Uterus (tissue), 4 donors: ENCODE results near the gene NXT1. TPM values are rescaled to one million over a fixed set of nuclear protein-coding genes. Genes with fewer than 3 reads are reported as not detected.
A peak's percentile ranks its signal among the peaks of the same experiment; 100 is the strongest.

ENCODE experiments used
- DNase-seq, 2 donors: peaks; one replicate each; pipeline ENCODE4 v3.0.0-alpha.2; 2019 to 2020
- H3K27ac ChIP-seq, 2 donors: fragments of 200-600 bp; sonication (generic); 1 replicate in 1 of 2; 2 replicates in 1 of 2; pipeline ENCODE4 v1.5.1; 2016 to 2018
- H3K27me3 ChIP-seq, 2 donors: fragments of 200-600 bp; sonication (generic); one replicate each; pipeline ENCODE4 v1.5.1; 2018 to 2019; ENCODE audit warnings: control low read depth in 1 of 2
- H3K36me3 ChIP-seq, 2 donors: fragments of 200-600 bp; sonication (generic); one replicate each; pipeline ENCODE4 v1.5.1; 2019; ENCODE audit warnings: control low read depth in 1 of 2
- H3K4me1 ChIP-seq, 2 donors: fragments of 200-600 bp; sonication (generic); one replicate each; pipeline ENCODE4 v1.5.1; 2018 to 2019; ENCODE audit warnings: control low read depth in 1 of 2
- H3K4me3 ChIP-seq, 2 donors: fragments of 200-600 bp; sonication (generic); 1 replicate in 1 of 2; 2 replicates in 1 of 2; pipeline ENCODE4 v1.5.1; 2018 to 2019; ENCODE audit warnings: mild to moderate bottlenecking in 1 of 2
- H3K9me3 ChIP-seq, 2 donors: fragments of 200-600 bp; sonication (generic); one replicate each; pipeline ENCODE4 v1.5.1; 2019; ENCODE audit warnings: control low read depth in 1 of 2
- POLR2A ChIP-seq, 2 donors: fragments of 450-650 bp; IDR thresholded peaks; one replicate each; pipeline ENCODE4 v1.6.1; 2016; ENCODE audit warnings: antibody characterized with exemption in 2 of 2, mild to moderate bottlenecking in 1 of 2, moderate library complexity in 1 of 2
- intact Hi-C: fragments of 100-400 bp; cut with DNase I; formaldehyde crosslinking; loops from one replicate; pipeline ENCODE4 v1.15.1; 2023; ENCODE audit warnings: low total_unique reads
- total RNA-seq, 4 donors: library from RNA; depleted of rRNA in 3 of 4; stranded (reverse); fragments of >200 nt in 3 of 4; gene quantifications; one replicate each; pipeline versions ENCODE4 v1.1.0 to v1.2.4, GENCODE V29; 2014 to 2023
- TF ChIP-seq, protein P1 (sequence below), 4 experiments: fragments of 200-600 bp in 2 of 4; fragments of 450-650 bp in 2 of 4; sonication (generic) in 2 of 4; IDR thresholded peaks; one replicate each; pipeline ENCODE4 v1.5.1; 2016 to 2019; ENCODE audit warnings: antibody characterized with exemption in 4 of 4, mild to moderate bottlenecking in 2 of 4, moderate library complexity in 1 of 4
- donor health status: DM: yes; HTN: yes; CAD: no.

Gene NXT1
- total RNA-seq = 10 to 100 TPM; 28.9 to 37.0 (median 32.3) TPM

GRCh38 chr20:23350196-23350903, at the start of gene NXT1:
Gene NXT1 (plus strand): TSS chr20:23350791. CDS start chr20:23354042, 3,251 bp downstream.
- peak; percentile 98 for DNase-seq
- Histone ChIP-seq H3K4me1 (no peaks in the 10 kb centered on the region), H3K36me3 (no peaks in the 10 kb centered on the region), H3K9me3 (no peaks in the 10 kb centered on the region), H3K4me3 (peak within 1 kb of the TSS; percentile 81 to 91), H3K27me3 (no peaks in the 10 kb centered on the region), H3K27ac (peak within 1 kb of the TSS; percentile 94 to 98)
- intact Hi-C loops = no loop called here
- TF ChIP-seq POLR2A (IDR thresholded peaks at IDR 0.05) = peak; percentile 89
- TF ChIP-seq, protein P1, sequence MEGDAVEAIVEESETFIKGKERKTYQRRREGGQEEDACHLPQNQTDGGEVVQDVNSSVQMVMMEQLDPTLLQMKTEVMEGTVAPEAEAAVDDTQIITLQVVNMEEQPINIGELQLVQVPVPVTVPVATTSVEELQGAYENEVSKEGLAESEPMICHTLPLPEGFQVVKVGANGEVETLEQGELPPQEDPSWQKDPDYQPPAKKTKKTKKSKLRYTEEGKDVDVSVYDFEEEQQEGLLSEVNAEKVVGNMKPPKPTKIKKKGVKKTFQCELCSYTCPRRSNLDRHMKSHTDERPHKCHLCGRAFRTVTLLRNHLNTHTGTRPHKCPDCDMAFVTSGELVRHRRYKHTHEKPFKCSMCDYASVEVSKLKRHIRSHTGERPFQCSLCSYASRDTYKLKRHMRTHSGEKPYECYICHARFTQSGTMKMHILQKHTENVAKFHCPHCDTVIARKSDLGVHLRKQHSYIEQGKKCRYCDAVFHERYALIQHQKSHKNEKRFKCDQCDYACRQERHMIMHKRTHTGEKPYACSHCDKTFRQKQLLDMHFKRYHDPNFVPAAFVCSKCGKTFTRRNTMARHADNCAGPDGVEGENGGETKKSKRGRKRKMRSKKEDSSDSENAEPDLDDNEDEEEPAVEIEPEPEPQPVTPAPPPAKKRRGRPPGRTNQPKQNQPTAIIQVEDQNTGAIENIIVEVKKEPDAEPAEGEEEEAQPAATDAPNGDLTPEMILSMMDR (IDR thresholded peaks at IDR 0.05) = no peak

- no peak overlapping the region for H3K27ac ChIP-seq
- H3K9me3 ChIP-seq = no peaks in the 10 kb centered on the region
- intact Hi-C loops = no loop called here
- no peaks in the 10 kb centered on the region for H3K36me3 ChIP-seq
- TF ChIP-seq, protein P1 (IDR thresholded peaks at IDR 0.05) = no peak
- TF ChIP-seq POLR2A (IDR thresholded peaks at IDR 0.05) = no peak
- H3K27me3 ChIP-seq = no peaks in the 10 kb centered on the region
- DNase-seq = no peak
- H3K4me1 ChIP-seq = no peaks in the 10 kb centered on the region
- H3K4me3 ChIP-seq = no peak overlapping the region
Observed at GRCh38 chr20:23301436-23302050, 49.0 kb upstream of the NXT1 start.

DNA sequence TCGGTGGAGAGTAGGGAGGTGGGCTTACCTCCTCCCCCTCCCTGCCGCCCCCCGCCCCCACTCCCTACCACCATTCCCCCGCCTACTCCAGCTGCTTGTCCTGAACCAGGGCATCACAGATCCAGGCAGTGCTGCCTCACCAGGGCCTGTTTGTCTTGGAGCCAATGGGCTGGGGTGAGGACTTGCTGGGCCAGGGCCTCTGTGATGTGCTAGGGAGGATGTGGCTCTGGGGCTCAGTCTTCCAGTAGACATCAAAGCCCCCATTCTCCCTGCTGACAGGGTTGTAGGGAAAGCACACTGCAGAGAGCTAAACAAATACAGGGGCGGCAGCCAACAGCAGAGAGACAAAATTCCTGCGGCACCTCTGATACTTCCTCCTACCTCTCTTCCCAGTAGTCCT, 48.2 kb upstream of the NXT1 start:
- intact Hi-C loops = no loop called here
- Histone ChIP-seq H3K4me3 (no peak overlapping the region), H3K9me3 (no peaks in the 10 kb centered on the region), H3K27ac (no peak overlapping the region), H3K4me1 (no peaks in the 10 kb centered on the region), H3K27me3 (no peaks in the 10 kb centered on the region), H3K36me3 (no peaks in the 10 kb centered on the region)
- DNase-seq = no peak
- no peak for TF ChIP-seq POLR2A (IDR thresholded peaks at IDR 0.05)
- TF ChIP-seq, protein P1 (IDR thresholded peaks at IDR 0.05) = no peak

- H3K4me1 ChIP-seq = no peaks in the 10 kb centered on the region
- no peak overlapping the region for H3K4me3 ChIP-seq
- no peak for TF ChIP-seq POLR2A (IDR thresholded peaks at IDR 0.05)
- TF ChIP-seq, protein P1 (IDR thresholded peaks at IDR 0.05) = no peak
- no peaks in the 10 kb centered on the region for H3K9me3 ChIP-seq
- H3K27me3 ChIP-seq = no peaks in the 10 kb centered on the region
- intact Hi-C loops = no loop called here
- no peaks in the 10 kb centered on the region for H3K36me3 ChIP-seq
- DNase-seq = no peak
- H3K27ac ChIP-seq = no peak overlapping the region
Observed at GRCh38 chr20:23302801-23303200, 47.8 kb upstream of the NXT1 start.

- TF ChIP-seq POLR2A (IDR thresholded peaks at IDR 0.05) = no peak
- TF ChIP-seq, protein P1 (IDR thresholded peaks at IDR 0.05) = no peak
- Histone ChIP-seq H3K4me3 (no peak overlapping the region), H3K36me3 (no peaks in the 10 kb centered on the region), H3K4me1 (no peaks in the 10 kb centered on the region), H3K9me3 (no peaks in the 10 kb centered on the region), H3K27ac (no peak overlapping the region), H3K27me3 (no peaks in the 10 kb centered on the region)
- intact Hi-C loops = no loop called here
- no peak for DNase-seq
Observed at GRCh38 chr20:23303325-23304102, 47.1 kb upstream of the NXT1 start.
